Stimulated activated CD8-positive, alpha-beta memory T cell treated with anti-CD3 and anti-CD28 coated beads, Interleukin-2, amount 100 ng/mL, for 1 hour (primary cell): ENCODE measurements around the gene SEMA5A.
"Not testable (repeated sequence)": the region's sequence is repeated elsewhere in the genome, so short reads cannot be mapped to it uniquely, and the experiment has no call there.

Experiments used
- DNase-seq, 2 donors: peaks; one replicate each; pipeline ENCODE4 v3.0.0-alpha.2; 2020; ENCODE audit warnings: low read depth in 2 of 2

Gene SEMA5A

DNA sequence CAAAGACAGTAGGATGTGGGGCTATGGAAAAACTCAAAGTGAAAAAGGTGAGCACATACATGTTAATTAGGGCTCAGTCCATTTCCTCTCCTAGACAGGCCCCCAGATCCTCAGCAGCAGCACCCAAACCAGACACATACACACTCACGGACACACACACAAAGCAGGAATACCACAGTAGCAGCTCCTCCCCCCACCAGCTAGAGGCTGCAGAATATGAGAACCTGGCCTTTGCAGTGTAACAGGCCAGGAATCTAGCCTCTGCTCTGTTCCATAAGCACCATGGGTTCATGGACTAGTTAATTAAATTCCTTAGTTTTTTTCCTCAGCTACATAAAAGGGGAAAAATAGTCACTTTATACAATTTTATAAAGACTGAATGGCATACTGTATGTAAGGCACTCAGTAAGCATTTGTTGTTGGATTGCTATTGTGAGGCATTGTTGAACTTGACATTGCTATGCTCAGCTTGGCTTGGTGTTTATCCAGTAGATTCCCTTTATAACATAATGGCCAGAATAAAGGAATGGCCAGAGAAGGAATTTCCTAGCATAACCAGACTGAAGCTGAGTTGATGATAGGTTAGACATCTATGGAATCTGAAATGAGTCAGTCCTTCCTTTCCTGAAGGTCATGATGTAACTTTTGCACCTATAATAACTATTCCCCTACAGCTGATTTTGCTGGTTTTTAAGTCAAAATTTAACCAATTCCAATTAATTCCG, 186.8 kb downstream of the SEMA5A start:
- DNase-seq: no peak

DNA sequence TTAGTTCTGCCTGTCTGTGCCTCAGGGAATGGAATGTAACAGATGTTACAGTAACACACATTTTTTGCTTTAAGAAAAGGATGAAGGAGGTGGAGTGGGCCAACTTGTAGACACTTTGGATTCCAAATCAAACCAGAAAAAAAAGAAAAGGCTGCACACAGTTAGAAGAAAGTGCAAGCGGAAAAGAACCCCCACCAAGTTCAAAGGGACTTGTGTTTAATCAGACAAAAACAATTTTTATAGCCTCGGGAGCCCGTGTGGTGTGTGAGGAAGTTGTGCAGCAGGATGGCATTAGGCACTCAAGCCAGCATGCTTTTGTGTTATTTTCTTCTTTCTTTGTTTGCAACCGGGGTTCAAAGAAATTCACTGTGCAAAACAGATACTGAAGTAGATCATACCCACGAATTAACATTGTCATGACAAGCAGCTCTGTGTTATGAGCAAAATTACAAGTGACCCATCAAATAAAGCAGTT, 189.5 kb downstream of the SEMA5A start:
- no peak for DNase-seq

DNA sequence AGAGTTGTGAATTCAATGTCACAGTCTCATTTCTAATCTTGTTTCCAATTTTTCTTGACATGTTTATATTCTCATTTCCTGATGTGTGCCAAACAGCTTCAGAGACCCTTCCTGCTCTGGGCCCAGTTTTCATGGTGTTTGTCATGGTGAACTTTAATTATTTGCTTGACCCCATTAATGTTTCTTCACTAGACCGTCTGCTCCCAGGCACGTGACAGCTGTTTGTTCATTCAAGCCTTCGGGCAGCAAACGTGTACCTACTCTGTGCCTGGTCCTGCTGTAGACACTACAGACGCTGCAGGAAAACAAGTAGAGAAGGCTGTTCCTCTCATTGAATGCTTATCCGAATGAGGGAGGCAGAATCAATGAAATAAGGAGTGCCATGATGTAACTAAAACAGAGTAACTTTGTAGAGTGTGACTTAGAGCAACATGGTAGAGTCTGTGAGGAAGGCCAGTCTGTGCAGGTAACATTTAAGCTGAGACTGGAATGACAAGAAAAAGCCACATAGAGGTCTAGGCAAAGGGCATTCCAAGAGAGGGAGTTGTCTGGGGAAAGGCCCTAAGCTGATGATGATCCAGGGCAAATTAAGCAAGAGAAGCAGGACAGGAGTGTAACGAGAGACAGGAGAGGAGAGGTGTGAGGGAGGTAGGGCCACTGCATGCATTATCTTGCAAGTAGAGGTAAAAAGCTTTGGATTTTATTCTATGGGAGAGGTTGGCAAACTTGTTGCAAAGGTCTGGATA, 191.4 kb downstream of the SEMA5A start:
- no peak for DNase-seq

DNA sequence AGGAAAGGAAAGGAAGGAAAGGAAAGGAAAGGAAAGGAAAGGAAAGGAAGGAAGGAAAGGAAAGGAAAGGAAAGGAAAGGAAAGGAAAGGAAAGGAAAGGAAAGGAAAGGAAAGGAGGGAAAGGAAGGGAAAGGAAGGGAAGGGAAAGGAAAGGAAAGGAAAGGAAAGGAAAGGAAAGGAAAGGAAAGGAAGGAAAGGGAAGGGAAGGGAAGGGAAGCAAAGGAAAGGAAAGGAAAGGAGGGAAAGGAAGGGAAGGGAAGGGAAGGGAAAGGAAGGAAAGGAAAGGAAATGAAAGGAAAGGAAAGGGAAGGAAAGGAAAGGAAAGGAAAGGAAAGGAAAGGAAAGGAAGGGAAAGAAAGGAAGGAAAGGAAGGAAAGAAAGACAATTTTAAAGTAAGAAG, 192.8 kb downstream of the SEMA5A start:
- DNase-seq: not testable (repeated sequence)

DNA sequence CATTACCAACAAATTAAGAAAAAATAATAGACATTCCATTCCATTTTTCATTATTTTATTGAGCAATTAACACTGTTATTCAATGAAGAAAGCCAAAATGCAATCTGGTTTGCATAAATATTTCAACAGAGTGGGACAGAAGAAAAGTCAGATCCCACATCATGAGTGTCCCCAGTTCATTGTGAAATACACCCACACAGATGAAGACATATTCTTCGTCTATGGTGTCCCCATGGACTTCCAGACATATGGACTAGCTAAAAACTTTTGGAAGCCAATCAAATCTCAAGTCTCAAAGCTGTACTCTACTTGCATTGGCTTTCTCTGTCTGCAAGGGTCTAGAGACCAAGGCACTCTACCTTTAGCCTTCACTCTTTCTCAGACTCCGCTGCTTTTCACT, 194.3 kb downstream of the SEMA5A start:
- DNase-seq: no peak

DNA sequence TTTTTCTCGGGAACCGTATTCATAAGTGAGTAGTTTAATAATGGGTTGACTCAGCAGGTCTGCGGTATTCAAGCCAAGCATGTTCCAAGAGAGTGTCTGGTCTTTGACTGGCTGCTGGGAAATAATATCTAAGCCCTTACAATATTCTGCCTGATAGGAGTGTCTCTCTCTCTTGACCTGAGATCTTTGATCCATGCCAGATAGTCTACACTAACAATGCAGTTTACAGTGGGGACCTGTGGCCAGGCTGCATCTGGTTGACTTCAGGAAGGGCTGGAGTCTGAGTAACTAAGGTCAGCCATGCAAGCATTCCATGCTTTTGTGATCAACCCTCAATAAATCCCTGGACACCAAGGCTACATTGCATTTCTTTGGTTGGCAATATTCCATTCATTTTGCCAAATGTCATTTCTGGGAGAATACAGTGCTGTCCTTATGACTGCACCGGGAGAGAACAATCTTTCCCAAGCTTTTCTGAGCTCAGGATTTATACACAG, 195.5 kb downstream of the SEMA5A start:
- DNase-seq: no peak

DNA sequence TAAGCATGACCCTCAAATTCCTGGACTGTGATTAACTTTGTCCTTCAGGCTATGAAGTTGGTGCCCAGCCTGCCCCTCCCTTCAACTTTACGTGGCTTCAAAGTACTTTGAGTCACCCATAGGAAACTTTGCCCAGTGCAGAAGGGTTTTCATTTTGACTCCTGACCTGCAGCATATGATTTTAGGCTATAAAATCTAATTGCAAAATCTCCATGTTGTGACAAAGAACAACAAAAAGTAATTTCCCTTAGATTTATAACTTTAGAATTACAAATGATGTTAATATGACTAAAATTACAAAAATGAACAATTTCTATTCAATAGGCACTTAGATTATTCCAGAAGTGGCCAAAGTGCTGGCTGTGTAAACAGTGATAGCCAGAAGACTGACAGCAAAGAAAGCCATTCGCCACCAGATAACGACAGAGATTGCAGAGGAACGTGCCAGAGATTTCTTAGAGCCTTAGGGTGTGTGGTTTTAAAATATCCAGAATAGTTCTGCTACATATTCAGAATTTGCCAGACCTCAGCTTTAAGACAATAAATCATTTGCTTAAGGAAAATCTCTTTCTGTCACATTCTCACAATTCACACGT, 197.4 kb downstream of the SEMA5A start:
- no peak for DNase-seq

DNA sequence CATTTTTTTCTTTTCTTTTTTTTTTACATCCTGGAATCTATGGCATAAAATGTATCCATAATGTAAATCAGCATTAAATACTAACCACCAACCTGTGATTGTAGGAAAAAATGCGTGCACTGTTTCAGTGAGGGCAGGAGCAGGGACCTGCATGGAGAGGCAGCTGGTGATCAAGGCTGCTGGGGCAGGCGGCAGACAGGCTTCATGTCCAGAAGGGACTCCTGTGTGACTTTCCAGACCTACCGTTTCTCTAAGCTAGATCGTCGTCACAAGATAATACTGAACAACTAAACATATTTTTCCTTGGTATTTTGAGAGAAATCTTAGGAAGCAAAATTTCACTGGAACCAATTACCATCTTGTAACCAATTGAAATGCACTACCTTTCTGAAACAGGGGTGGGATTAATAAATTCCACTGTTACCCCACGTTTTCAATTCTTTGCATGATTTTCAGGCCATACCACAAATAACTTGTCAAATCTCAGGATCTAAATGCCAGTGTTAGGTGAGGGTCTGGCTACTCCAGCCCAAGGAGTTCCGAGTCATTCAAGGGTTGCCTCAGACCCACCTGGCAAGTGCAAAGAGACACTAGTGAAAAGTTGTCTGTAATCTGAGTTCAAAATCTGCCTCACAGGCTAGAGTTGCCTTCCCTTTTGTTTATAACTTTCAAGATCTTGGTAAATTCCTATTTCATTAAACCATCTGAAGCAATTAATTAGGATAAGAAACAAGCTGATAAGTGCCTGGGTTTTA, 198.2 kb downstream of the SEMA5A start:
- DNase-seq: no peak

DNA sequence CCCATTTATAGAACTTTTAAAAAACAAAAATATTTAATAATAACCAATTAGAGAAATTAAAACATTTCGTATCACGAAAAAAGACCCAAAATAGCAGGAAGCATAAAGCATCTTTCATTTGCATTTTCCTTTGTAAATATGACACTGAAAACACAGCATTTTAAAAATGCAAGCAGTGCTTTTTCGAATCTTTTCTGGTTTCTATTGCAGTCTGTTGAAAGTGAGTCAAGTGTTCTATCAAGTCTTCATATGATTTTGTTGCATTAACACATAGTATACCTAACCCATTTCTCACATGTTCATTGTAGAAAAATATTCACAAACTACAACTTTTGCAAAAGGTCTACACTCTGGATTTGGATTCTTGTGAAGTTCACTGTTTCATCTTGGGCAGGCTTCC, 198.8 kb downstream of the SEMA5A start:
- DNase-seq: no peak

DNA sequence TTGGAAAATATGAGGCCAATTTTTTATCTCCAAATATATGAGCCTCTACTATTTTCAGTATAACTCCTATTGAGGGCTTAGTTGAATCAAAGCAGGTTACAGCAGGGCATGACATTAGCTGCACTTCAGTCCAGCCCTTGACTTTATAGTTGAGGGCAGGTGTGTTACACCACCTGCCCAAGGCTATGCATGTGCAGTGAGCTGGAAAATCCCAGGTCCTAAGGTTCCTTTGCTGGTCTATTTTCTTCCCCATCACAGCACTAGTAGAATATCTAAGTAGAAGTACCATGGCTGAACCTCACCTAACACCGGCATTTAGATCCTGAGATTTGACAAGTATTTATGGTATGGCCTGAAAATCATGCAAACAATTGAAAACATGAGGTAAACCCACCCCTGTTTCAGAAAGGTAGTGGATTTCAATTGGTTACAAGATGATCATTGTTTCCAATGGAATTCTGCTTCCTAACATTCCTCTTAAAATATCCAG, 201.1 kb downstream of the SEMA5A start:
- DNase-seq: no peak

DNA sequence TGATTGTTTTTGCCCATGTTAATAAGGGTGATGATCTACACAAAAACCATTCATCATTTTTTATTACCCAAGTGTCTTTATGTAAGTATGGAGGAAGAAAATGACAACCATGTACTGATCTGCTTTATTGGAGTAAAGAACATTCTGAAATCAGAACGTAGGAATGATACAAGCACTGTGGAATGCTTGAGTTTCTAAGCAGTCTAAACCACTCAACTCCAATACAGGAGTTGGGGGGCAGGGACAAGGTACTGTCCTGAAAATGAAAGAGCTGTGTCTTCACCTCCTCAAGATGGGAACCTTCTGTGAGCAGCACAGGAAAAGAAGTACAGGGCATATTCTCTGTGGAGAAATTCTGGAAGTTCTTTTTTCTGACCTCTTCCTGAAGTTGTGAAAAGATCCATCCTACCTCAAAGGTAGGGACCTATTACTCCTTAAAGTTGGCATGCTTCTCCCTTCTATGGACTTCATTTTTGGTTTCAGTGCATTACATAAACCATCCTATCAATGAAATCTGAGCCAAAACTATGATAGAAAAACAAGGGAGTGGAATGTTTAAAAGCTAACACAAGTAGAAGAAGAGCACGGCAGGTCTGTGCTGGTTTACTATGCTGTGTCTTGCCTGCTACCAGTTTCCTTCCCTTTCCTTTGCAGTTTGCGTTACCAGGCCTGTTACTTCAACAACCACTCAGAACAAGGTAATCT, 202.6 kb downstream of the SEMA5A start:
- no peak for DNase-seq

DNA sequence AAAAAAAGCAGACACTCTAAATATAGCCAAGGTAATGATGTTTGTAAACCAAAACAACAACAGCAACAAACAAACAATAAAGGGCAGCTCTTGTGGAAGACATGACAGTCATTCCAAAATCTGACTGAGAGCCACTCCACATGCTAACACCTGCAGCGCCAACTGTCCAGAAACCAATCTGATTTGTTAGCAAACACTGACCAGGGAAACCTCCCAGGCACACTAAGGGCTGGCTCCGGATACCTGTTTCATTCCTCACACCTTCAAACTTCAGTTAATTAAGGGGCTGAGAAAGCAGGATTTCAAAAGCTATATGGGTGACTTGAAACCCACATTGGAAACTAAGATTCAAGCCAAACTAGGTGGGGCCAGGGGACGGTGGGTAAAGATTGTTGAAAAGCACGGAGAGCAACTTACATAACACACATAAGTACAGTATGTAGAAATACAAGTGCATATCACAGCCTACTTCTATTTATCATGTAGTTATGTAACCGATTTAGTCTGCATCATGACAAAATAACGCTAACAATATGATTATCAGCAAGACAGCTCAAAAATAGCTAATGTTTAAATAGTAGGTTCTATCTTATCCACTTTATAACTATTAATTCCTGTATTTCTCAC, 203.6 kb downstream of the SEMA5A start:
- no peak for DNase-seq

DNA sequence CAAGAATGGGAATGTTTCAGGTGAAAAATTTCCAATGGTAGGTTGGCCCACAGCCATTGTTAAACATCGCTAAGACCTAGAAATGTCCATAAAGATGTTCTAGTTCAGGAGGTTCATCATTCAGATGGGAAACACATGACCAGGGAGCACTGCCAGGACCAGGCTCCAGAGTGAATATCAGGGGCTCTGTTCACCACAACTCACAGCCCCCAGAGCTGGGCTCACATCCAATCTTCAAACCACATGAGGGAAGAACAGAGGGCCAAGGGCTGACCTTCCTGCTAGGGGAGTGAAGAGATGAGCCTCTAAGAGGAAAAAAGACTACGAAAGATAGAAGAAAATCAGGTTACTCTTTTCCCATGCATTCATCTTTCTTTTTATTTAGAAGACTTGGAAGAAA, 205.8 kb downstream of the SEMA5A start:
- no peak for DNase-seq

DNA sequence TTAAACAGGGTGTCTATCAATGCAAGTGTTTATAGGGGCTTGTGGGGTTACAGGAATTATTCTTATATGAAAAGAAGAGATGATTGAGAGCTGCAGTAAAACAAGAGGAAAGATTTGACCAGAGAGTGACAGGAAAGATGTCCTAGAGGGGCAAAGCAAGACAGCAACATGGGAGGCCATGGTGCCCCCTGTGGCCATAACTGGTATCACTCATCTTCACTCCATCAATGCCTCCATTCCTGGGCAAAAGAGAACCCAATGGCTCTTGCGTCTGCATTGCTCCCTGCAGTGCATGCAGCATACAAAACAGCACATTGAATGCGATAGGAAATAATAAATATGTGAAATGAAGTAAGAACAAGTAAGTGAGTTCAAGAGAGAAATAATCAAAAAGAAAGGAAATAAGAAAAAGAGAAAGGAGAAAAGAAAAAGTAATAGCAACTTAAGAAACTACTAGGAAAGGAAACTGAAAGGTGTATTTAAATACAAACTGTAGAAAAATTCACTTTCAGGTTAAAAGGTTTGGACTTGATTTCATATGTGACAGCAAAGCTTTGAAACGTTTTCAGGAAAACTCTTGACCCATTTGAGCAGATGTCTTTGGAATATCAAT, 206.6 kb downstream of the SEMA5A start:
- DNase-seq: no peak

DNA sequence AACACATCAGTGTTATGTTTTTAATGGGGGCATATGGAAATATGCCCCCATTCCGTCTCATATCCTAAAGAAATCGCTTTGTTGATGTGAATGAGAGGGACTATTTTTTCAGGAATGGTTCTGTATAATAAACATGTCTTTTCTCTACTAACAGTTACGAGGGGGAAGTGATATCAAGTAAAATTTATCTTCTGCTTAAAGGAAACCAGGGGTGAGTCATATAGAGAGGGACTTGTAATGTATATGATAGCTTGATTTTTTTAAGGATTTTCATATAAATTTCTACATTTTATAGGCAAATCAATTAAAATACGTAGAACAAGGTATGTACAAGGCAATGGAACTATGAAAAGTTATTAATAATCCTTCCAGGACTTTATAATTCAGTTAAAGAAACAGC, 207.1 kb downstream of the SEMA5A start:
- DNase-seq: no peak

DNA sequence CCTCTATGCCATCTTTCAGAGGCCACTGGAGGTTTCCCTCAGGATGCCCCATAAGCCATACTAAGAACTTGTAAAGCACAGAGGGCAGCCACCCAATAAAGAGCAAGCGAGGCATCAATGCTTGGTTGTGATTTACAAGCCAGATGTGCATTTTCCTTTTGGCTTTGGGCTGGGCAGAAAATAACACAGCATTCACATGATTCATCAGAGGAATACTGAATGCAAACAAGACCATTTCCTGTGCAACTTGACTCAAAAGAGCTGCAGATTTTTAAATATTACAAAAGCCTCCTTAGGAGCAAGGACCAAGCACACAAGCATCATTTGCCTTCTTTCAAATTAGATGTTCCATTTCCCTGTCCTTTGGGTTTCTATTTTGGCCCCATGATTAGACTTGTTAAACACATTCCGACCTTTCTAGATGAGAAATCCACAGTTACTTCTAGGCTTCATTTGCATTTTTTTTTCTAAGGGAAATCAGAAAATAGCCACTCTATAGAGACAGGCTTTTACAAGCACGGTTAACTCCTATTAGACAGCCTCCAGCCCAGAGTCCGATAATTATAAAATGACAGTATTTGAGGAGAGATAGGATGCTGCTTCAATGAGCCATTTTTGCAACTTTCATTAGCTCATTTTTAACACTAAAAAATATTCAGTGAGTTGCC, 207.8 kb downstream of the SEMA5A start:
- no peak for DNase-seq

DNA sequence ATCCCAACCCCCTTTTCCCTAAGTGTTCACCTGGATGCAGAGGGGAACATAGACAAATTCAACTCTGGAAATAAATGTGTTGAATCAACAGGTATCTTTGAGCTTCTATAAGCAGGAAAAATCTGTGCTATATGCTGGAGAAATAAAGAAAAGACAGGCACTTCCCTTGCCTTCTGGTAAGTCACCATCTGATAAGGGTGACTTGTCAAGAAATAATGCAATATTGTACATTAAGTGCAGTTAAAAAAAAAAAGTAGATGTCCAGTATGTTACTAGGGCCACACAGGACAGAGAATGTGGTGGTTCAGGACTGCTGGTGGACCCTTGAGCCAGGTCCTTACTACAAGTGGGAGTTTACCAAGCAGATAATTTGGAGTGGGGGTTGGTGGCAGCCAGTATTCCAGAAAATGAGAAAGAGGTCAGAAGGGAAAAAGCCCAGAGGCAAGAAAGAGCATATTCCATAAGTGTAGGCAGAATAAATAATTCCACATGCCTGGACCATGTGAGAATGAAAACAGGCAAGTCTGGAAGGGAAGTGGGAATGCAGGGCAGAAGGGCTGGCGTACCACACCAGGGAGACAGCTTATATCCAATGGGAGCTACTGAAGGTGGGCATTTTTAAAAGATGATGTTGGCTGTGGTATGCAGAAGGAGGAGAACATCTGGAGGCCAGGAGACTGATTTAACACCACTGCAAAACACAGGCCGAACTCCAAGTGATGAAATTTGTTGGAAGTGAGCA, 209.9 kb downstream of the SEMA5A start:
- no peak for DNase-seq

DNA sequence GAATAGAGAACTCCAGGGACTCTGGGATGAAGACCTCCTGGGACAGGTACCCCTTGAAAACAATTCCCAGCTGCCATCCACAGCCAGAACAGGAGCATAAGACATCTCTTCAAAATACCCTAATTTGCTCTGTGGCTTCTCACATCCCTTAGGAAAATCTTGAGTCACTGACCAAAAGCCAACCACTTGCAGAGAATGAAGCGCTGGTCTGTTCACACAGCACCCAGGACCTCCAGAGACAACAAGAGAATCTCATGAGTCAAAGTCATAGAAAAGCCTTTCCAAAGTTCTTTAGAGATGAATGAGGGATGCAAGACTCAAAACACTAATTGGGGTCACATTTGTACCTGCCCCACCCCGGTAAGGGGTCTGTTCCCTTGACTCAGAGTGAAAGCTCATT, 210.6 kb downstream of the SEMA5A start:
- DNase-seq: no peak

DNA sequence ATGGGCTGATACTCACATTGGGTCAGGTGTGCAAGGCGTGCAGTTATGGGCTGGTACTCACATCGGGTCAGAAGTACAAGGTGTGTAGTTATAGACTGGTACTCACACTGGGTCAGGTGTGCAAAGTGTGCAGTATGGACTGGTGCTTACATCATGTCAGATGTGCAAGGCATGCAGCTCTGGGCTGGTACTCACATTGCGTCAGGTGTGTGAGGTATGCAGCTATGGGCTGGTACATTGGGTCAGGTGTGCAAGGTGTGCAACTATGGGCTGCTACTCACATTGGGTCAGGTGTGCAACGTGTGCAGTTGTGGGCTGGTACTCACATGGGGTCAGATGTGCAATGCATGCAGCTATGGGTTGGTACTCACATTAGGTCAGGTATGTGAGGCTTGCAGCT, 213.8 kb downstream of the SEMA5A start:
- no peak for DNase-seq
